K562 (cell line): ENCODE results near the gene CDC20B. TPM values are rescaled to one million over a fixed set of nuclear protein-coding genes. Genes with fewer than 3 reads are reported as not detected.

Source experiments
- HES1 ChIP-seq: fragments of 450-650 bp; IDR thresholded peaks from 2 replicates; pipeline ENCODE4 v1.6.1; 2016; ENCODE audit warnings: low read depth, mild to moderate bottlenecking, moderate library complexity
- HMG20A ChIP-seq: fragments of 450-650 bp; formaldehyde crosslinking; conservative IDR thresholded peaks from 2 replicates; pipeline ENCODE4 v1.4.0; 2020; ENCODE audit warnings: mild to moderate bottlenecking, mixed read lengths
- MAFF ChIP-seq: IDR thresholded peaks from 2 replicates; pipeline ENCODE4 v1.6.1; 2012; ENCODE audit warnings: low read length, improper control_type of control experiment
- PRDM10 ChIP-seq: fragments of 450-650 bp; IDR thresholded peaks from 2 replicates; pipeline ENCODE4 v1.6.1; 2018; ENCODE audit not compliant: partially characterized antibody
- REST ChIP-seq, 2 experiments: fragments of 450-650 bp; formaldehyde crosslinking in 1 of 2; IDR thresholded peaks; 2 replicates each; pipeline versions ENCODE4 v1.4.0 to v1.6.1; 2014 to 2020; ENCODE audit warnings: mild to moderate bottlenecking in 2 of 2, borderline replicate concordance in 1 of 2, low read depth in 1 of 2
- TAF7 ChIP-seq: fragments of 450-650 bp; IDR thresholded peaks from 2 replicates; pipeline ENCODE4 v1.6.1; 2016; ENCODE audit warnings: missing genetic modification characterization, missing compliant biosample characterization
- UBTF ChIP-seq, 2 experiments: IDR thresholded peaks; 2 replicates each; pipeline ENCODE4 v1.6.1; 2012; ENCODE audit warnings: improper control_type of control experiment in 2 of 2, low read depth in 2 of 2, low read length in 2 of 2, borderline replicate concordance in 1 of 2
- ZBTB26 ChIP-seq: fragments of 450-650 bp; formaldehyde crosslinking; IDR thresholded peaks from 2 replicates; pipeline ENCODE4 v1.4.0; 2022; ENCODE audit warnings: missing genetic modification characterization
- polyA plus RNA-seq, 8 experiments: library from polyadenylated mRNA; depleted of rRNA in 4 of 8; stranded (reverse) in 5 of 8; unstranded in 3 of 8; fragments of >200 nt; fragmentation: Nextera tagmentation in 2 of 8; fragmentation: Illumina TruSeq in 1 of 8; extraction: Ambion mirVana in 2 of 8; extraction: Trizol in 1 of 8; gene quantifications; 2 replicates each; pipeline versions ENCODE4 v1.2.1 to v1.2.3, GENCODE V29; 2011 to 2014; ENCODE audit warnings: inconsistent platforms in 1 of 8, missing spikeins in 1 of 8
- total RNA-seq, 7 experiments: library from RNA; depleted of rRNA in 6 of 7; stranded (reverse); fragments of >200 nt in 6 of 7; fragmentation: Illumina TruSeq in 2 of 7; extraction: Trizol in 2 of 7; gene quantifications; 2 replicates each; pipeline versions ENCODE4 v1.2.1 to v1.2.3, GENCODE V29; 2011 to 2021; ENCODE audit warnings: low replicate concordance in 1 of 7

CDC20B gene
- total and polyA plus RNA-seq, 9 of the 15 experiments (the other 6 are each of a cell fraction or from before 2014, with no cell fraction given), result 0.04 TPM; not detected in 8

GRCh38 chr5:55123365-55123764 is 49.6 kb downstream of the CDC20B start (continued):
- TF ChIP-seq PRDM10 (no peak), TAF7 (no peak), UBTF (IDR thresholded peaks at IDR 0.05; ENCODE audit: borderline replicate concordance in 1 of 2, low read depth in 2 of 2, low read length in 2 of 2) (no peak), MAFF (no peak), HES1 (no peak), REST (IDR thresholded peaks at IDR 0.05; ENCODE audit: borderline replicate concordance) (no peak), REST (CRISPR knock-in tag; IDR thresholded peaks at IDR 0.05; ENCODE audit: low read depth) (no peak), HMG20A (CRISPR knock-in tag) (no peak), ZBTB26 (no peak)
- TF ChIP-seq, all 486 proteins: peak for 0
